Neural cell (in vitro differentiated cells): ENCODE data around the gene SHPK. TPM values are rescaled to one million over a fixed set of nuclear protein-coding genes. Genes with fewer than 3 reads are reported as not detected.
"Not testable (repeated sequence)": the region's sequence is repeated elsewhere in the genome, so short reads cannot be mapped to it uniquely, and the experiment has no call there.

Experiments
- H2AFZ ChIP-seq: fragments of 200-600, 300-800 bp; sonication (generic), shearing (Covaris generic); 2 replicates; pipeline ENCODE4 v1.6.0; 2014; ENCODE audit warnings: low read depth, mild to moderate bottlenecking, antibody characterized with exemption, low read length, moderate library complexity
- H3F3A ChIP-seq: fragments of 200-600 bp; shearing (Covaris generic); 2 replicates; pipeline ENCODE4 v1.6.1; 2016; ENCODE audit warnings: mild to moderate bottlenecking, moderate library complexity, mixed read lengths, antibody characterized with exemption, low read length; ENCODE audit not compliant: insufficient read depth, poor library complexity, severe bottlenecking
- H3K27ac ChIP-seq: fragments of 200-600, 300-800 bp; sonication (generic), shearing (Covaris generic); 2 replicates; pipeline ENCODE4 v1.5.1; 2014; ENCODE audit warnings: mild to moderate bottlenecking, low read length, moderate library complexity
- H3K27me3 ChIP-seq: fragments of 300-800, 200-600 bp; sonication (generic), shearing (Covaris generic); 2 replicates; pipeline ENCODE4 v1.6.0; 2014; ENCODE audit warnings: mild to moderate bottlenecking, low read depth, low read length, moderate library complexity; ENCODE audit not compliant: insufficient read depth
- H3K36me3 ChIP-seq: fragments of 300-800, 200-600 bp; sonication (generic), shearing (Covaris generic); 2 replicates; pipeline ENCODE4 v1.5.1; 2014; ENCODE audit warnings: mild to moderate bottlenecking, antibody characterized with exemption, low read length, moderate library complexity; ENCODE audit not compliant: insufficient read depth
- H3K4me2 ChIP-seq: fragments of 300-800, 200-600 bp; sonication (generic), shearing (Covaris generic); 2 replicates; pipeline ENCODE4 v1.6.0; 2014; ENCODE audit warnings: mild to moderate bottlenecking, low read length
- H3K4me3 ChIP-seq: fragments of 300-800, 200-600 bp; sonication (generic), shearing (Covaris generic); 2 replicates; pipeline ENCODE4 v1.5.1; 2014; ENCODE audit warnings: mild to moderate bottlenecking, low read length, moderate library complexity
- H3K79me2 ChIP-seq: fragments of 200-600 bp; shearing (Covaris generic); replicated peaks from 2 replicates; pipeline ENCODE4 v1.6.0; 2014; ENCODE audit warnings: mild to moderate bottlenecking, low read length, moderate library complexity; ENCODE audit not compliant: insufficient read depth
- H3K9ac ChIP-seq: fragments of 300-800, 200-600 bp; sonication (generic), shearing (Covaris generic); 2 replicates; pipeline ENCODE4 v1.6.1; 2016; ENCODE audit warnings: mild to moderate bottlenecking, low read length, mixed read lengths
- H3K9me2 ChIP-seq: fragments of 200-600 bp; shearing (Covaris generic); 2 replicates; pipeline ENCODE4 v1.6.1; 2016; ENCODE audit warnings: mild to moderate bottlenecking, low read length, mixed read lengths; ENCODE audit not compliant: insufficient read depth
- H3K9me3 ChIP-seq: fragments of 200-600, 300-800 bp; sonication (generic), shearing (Covaris generic); 2 replicates; pipeline ENCODE4 v1.6.1; 2016; ENCODE audit warnings: mild to moderate bottlenecking, mixed run types, low read length, moderate library complexity, mixed read lengths
- H4K20me1 ChIP-seq: fragments of 200-600 bp; shearing (Covaris generic); 2 replicates; pipeline ENCODE4 v1.6.1; 2016; ENCODE audit warnings: mild to moderate bottlenecking, mixed run types; ENCODE audit not compliant: insufficient read depth
- CTCF ChIP-seq: fragments of 450-650 bp; IDR thresholded peaks from 2 replicates; pipeline ENCODE4 v1.5.1; 2014; ENCODE audit warnings: antibody characterized with exemption, mild to moderate bottlenecking, moderate library complexity; ENCODE audit not compliant: poor library complexity, severe bottlenecking
- EP300 ChIP-seq: fragments of 450-650 bp; conservative IDR thresholded peaks from 2 replicates; pipeline ENCODE4 v1.6.1; 2014; ENCODE audit warnings: antibody characterized with exemption, mild to moderate bottlenecking, moderate library complexity; ENCODE audit not compliant: poor library complexity, severe bottlenecking
- EZH2 ChIP-seq: fragments of 200-600, 300-800 bp; shearing (Covaris generic), sonication (generic); IDR thresholded peaks from 2 replicates; pipeline ENCODE4 v1.6.1; 2014; ENCODE audit warnings: antibody characterized with exemption, low read length, borderline replicate concordance, mild to moderate bottlenecking; ENCODE audit not compliant: insufficient read depth, poor library complexity, severe bottlenecking
- MXI1 ChIP-seq: fragments of 450-650 bp; conservative IDR thresholded peaks from 2 replicates; pipeline ENCODE4 v1.6.1; 2014; ENCODE audit warnings: antibody characterized with exemption, mild to moderate bottlenecking; ENCODE audit not compliant: poor library complexity, severe bottlenecking
- POLR2AphosphoS5 ChIP-seq: IDR thresholded peaks from 2 replicates; pipeline ENCODE4 v1.6.1; 2012
- RAD21 ChIP-seq: fragments of 450-650 bp; conservative IDR thresholded peaks from 2 replicates; pipeline ENCODE4 v1.6.1; 2014; ENCODE audit warnings: antibody characterized with exemption, mild to moderate bottlenecking, moderate library complexity
- SMC3 ChIP-seq: fragments of 450-650 bp; conservative IDR thresholded peaks from 2 replicates; pipeline ENCODE4 v1.6.1; 2014; ENCODE audit warnings: antibody characterized with exemption, mild to moderate bottlenecking, moderate library complexity; ENCODE audit not compliant: poor library complexity
- TAF1 ChIP-seq: IDR thresholded peaks from 2 replicates; pipeline ENCODE4 v1.6.1; 2012; ENCODE audit warnings: low read depth
- polyA plus RNA-seq: library from polyadenylated mRNA; depleted of rRNA; stranded (reverse); fragments of >200 nt; gene quantifications from 2 replicates; pipeline ENCODE4 v1.2.3, GENCODE V29; 2014
- TF ChIP-seq, protein P1 (sequence below): IDR thresholded peaks from 2 replicates; pipeline ENCODE4 v1.6.1; 2012; ENCODE audit warnings: borderline replicate concordance

The SHPK gene
- polyA plus RNA-seq, 1 donor from 2014 or later: 14.3 TPM

- Histone ChIP-seq H2AFZ (no peak overlapping the region), H3K9me2 (no peaks in the 10 kb centered on the region), H3F3A (no peaks in the 10 kb centered on the region), H3K79me2 (no peaks in the 10 kb centered on the region), H3K4me3 (no peak overlapping the region), H3K9me3 (no peaks in the 10 kb centered on the region), H4K20me1 (no peaks in the 10 kb centered on the region), H3K27me3 (no peaks in the 10 kb centered on the region), H3K27ac (no peak overlapping the region), H3K4me2 (no peak overlapping the region), H3K36me3 (no peaks in the 10 kb centered on the region), H3K9ac (no peak overlapping the region)
- TF ChIP-seq POLR2AphosphoS5 (no peak), RAD21 (no peak), EZH2 (no peak), EP300 (no peak), CTCF (no peak), TAF1 (no peak), MXI1 (no peak), SMC3 (no peak)
- TF ChIP-seq, protein P1, sequence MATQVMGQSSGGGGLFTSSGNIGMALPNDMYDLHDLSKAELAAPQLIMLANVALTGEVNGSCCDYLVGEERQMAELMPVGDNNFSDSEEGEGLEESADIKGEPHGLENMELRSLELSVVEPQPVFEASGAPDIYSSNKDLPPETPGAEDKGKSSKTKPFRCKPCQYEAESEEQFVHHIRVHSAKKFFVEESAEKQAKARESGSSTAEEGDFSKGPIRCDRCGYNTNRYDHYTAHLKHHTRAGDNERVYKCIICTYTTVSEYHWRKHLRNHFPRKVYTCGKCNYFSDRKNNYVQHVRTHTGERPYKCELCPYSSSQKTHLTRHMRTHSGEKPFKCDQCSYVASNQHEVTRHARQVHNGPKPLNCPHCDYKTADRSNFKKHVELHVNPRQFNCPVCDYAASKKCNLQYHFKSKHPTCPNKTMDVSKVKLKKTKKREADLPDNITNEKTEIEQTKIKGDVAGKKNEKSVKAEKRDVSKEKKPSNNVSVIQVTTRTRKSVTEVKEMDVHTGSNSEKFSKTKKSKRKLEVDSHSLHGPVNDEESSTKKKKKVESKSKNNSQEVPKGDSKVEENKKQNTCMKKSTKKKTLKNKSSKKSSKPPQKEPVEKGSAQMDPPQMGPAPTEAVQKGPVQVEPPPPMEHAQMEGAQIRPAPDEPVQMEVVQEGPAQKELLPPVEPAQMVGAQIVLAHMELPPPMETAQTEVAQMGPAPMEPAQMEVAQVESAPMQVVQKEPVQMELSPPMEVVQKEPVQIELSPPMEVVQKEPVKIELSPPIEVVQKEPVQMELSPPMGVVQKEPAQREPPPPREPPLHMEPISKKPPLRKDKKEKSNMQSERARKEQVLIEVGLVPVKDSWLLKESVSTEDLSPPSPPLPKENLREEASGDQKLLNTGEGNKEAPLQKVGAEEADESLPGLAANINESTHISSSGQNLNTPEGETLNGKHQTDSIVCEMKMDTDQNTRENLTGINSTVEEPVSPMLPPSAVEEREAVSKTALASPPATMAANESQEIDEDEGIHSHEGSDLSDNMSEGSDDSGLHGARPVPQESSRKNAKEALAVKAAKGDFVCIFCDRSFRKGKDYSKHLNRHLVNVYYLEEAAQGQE: no peak
These were observed 52.6 kb downstream of the SHPK start for GRCh38 chr17:3583456-3583855.

DNA sequence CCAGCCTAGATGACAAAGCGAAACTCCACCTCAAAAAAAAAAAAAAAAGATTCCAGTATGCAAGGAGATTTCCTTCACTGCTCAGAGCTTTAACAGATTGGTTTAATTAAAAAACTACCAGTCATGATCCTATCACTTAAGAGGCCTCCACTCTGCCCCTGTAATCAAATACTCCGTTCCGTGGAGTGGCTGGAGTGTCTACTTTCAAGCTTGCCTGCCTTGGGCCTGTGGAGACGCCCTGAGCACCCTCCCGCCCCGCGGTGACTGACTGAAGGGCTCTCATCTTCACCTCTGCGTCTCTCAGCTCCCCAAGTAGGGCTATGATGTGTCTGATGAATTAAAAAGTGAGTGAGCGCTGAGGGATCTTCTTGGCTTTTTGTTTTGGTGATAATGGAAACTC is 53.1 kb downstream of the SHPK start:
- no peak overlapping the region for H3K4me2 ChIP-seq
- TF ChIP-seq EZH2: no peak
- no peak for TF ChIP-seq RAD21
- TF ChIP-seq TAF1: no peak
- TF ChIP-seq SMC3: no peak
- no peak for TF ChIP-seq CTCF
- no peak for TF ChIP-seq POLR2AphosphoS5
- TF ChIP-seq EP300: no peak
- no peak for TF ChIP-seq MXI1
- TF ChIP-seq, protein P1: no peak
- H3K9ac ChIP-seq: no peak overlapping the region
- H3K9me3 ChIP-seq: no peaks in the 10 kb centered on the region
- no peak overlapping the region for H3K27ac ChIP-seq
- H2AFZ ChIP-seq: no peak overlapping the region
- H3K9me2 ChIP-seq: no peaks in the 10 kb centered on the region
- H3K36me3 ChIP-seq: no peaks in the 10 kb centered on the region
- H3K27me3 ChIP-seq: no peaks in the 10 kb centered on the region
- no peaks in the 10 kb centered on the region for H4K20me1 ChIP-seq
- no peak overlapping the region for H3K4me3 ChIP-seq
- no peaks in the 10 kb centered on the region for H3F3A ChIP-seq
- no peaks in the 10 kb centered on the region for H3K79me2 ChIP-seq

DNA sequence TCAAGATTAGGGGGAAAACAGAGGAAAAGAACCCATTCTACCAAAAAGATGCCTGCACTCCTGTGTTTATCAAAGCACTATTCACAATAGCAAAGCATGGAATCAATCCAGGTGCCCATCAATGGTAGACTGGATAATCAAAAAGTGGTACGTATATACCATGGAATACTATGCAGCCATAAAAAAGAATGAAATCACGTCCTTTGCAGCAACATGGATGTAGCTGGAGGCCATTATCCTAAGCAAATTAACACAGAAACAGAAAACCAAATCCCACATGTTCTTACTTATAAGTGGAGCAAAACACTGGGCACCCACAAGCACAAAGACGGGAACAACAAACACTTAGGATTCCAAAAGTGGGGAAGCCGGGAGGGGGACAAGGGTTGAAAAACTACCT is 57.4 kb downstream of the SHPK start:
- not testable (repeated sequence) for H3F3A ChIP-seq, H2AFZ ChIP-seq, H3K9me2 ChIP-seq, H3K27ac ChIP-seq, H4K20me1 ChIP-seq, H3K4me2 ChIP-seq, H3K9ac ChIP-seq, H3K9me3 ChIP-seq, H3K36me3 ChIP-seq, H3K27me3 ChIP-seq, H3K4me3 ChIP-seq, H3K79me2 ChIP-seq
